CD4-positive, alpha-beta T cell treated with Interleukin-17A for 1 hour (primary cell): ENCODE measurements around the gene NUP210L.

Experiments used
- DNase-seq: peaks from one replicate; pipeline ENCODE4 v3.0.0-alpha.2; 2020

The NUP210L gene

GRCh38 chr1:153942766-153943549 is 211.9 kb downstream of the NUP210L start:
- DNase-seq = no peak
